Smooth muscle cell (in vitro differentiated cells): ENCODE results near the gene WDFY4. TPM values are rescaled to one million over a fixed set of nuclear protein-coding genes. Genes with fewer than 3 reads are reported as not detected.

Source experiments
- DNase-seq: peaks from one replicate; lab custom pipeline; 2025; ENCODE audit not compliant: unreplicated experiment; lab: John Stamatoyannopoulos, UW
- H2AFZ ChIP-seq: fragments of 200-600 bp; sonication (generic); 2 replicates; pipeline ENCODE4 v1.6.0; 2016; ENCODE audit warnings: antibody characterized with exemption, low read depth, mild to moderate bottlenecking
- H3F3A ChIP-seq: fragments of 200-600 bp; sonication (generic); 2 replicates; pipeline ENCODE4 v1.6.0; 2017; ENCODE audit warnings: antibody characterized with exemption, low read depth
- H3K27ac ChIP-seq: fragments of 200-600 bp; sonication (generic); 2 replicates; pipeline ENCODE4 v1.5.1; 2016; ENCODE audit warnings: low read depth, mild to moderate bottlenecking
- H3K27me3 ChIP-seq: fragments of 200-600 bp; sonication (generic); 2 replicates; pipeline ENCODE4 v1.6.1; 2016; ENCODE audit warnings: low read depth, mild to moderate bottlenecking
- H3K36me3 ChIP-seq: fragments of 200-600 bp; sonication (generic); 2 replicates; pipeline ENCODE4 v1.5.1; 2016; ENCODE audit warnings: low read depth
- H3K4me1 ChIP-seq: fragments of 200-600 bp; sonication (generic); 2 replicates; pipeline ENCODE4 v1.5.1; 2016; ENCODE audit warnings: low read depth
- H3K4me2 ChIP-seq: fragments of 200-600 bp; sonication (generic); 2 replicates; pipeline ENCODE4 v1.6.0; 2016; ENCODE audit warnings: mild to moderate bottlenecking
- H3K4me3 ChIP-seq: fragments of 200-600 bp; sonication (generic); 2 replicates; pipeline ENCODE4 v1.5.1; 2016; ENCODE audit warnings: mild to moderate bottlenecking
- H3K79me2 ChIP-seq: fragments of 200-600 bp; sonication (generic); 2 replicates; pipeline ENCODE4 v1.6.0; 2016; ENCODE audit warnings: low read depth, mild to moderate bottlenecking
- H3K9ac ChIP-seq: fragments of 200-600 bp; sonication (generic); 2 replicates; pipeline ENCODE4 v1.6.0; 2016; ENCODE audit warnings: low read depth
- H3K9me3 ChIP-seq: fragments of 200-600 bp; sonication (generic); replicated peaks from 2 replicates; pipeline ENCODE4 v1.5.1; 2016; ENCODE audit warnings: low read depth
- H4K20me1 ChIP-seq: fragments of 200-600 bp; sonication (generic); 2 replicates; pipeline ENCODE4 v1.6.0; 2016; ENCODE audit warnings: low read depth
- WGBS: methylation state at CpG from one replicate; pipeline ENCODE4 v1.1.7; 2016; ENCODE audit warnings: low lambda C conversion rate; 5-methylcytosine and 5-hydroxymethylcytosine counted together
- polyA plus RNA-seq: library from polyadenylated mRNA; unstranded; fragments of >200 nt; fragmentation: Nextera tagmentation; extraction: Ambion mirVana; gene quantifications from 2 replicates; pipeline ENCODE4 v1.2.1, GENCODE V29; 2016
- total RNA-seq: library from RNA; depleted of rRNA; stranded (reverse); fragments of >200 nt; gene quantifications from 2 replicates; pipeline ENCODE4 v1.2.3, GENCODE V29; 2014
- TF ChIP-seq, protein P1 (sequence below): fragments of 200-600 bp; sonication (generic); IDR thresholded peaks from 2 replicates; pipeline ENCODE4 v1.5.1; 2017; ENCODE audit warnings: borderline replicate concordance, mild to moderate bottlenecking, antibody characterized with exemption; ENCODE audit not compliant: insufficient read depth, poor library complexity, severe bottlenecking

WDFY4 gene
- total and polyA plus RNA-seq, 2 experiments from 2014 or later, result not detected

- Histone ChIP-seq H3K79me2 (no peaks in the 10 kb centered on the region), H3K27ac (no peak overlapping the region), H3K27me3 (peaks cover 1% of the 10 kb centered on the region), H2AFZ (no peak overlapping the region), H3K9me3 (no peaks in the 10 kb centered on the region), H3K9ac (no peak overlapping the region), H3K4me1 (no peaks in the 10 kb centered on the region), H3K4me2 (no peak overlapping the region), H3K4me3 (no peak overlapping the region), H3K36me3 (no peaks in the 10 kb centered on the region), H4K20me1 (no peaks in the 10 kb centered on the region), H3F3A (no peaks in the 10 kb centered on the region)
- 87% methylated on average over 2 of the region's 2 CpGs for WGBS
- TF ChIP-seq, protein P1, sequence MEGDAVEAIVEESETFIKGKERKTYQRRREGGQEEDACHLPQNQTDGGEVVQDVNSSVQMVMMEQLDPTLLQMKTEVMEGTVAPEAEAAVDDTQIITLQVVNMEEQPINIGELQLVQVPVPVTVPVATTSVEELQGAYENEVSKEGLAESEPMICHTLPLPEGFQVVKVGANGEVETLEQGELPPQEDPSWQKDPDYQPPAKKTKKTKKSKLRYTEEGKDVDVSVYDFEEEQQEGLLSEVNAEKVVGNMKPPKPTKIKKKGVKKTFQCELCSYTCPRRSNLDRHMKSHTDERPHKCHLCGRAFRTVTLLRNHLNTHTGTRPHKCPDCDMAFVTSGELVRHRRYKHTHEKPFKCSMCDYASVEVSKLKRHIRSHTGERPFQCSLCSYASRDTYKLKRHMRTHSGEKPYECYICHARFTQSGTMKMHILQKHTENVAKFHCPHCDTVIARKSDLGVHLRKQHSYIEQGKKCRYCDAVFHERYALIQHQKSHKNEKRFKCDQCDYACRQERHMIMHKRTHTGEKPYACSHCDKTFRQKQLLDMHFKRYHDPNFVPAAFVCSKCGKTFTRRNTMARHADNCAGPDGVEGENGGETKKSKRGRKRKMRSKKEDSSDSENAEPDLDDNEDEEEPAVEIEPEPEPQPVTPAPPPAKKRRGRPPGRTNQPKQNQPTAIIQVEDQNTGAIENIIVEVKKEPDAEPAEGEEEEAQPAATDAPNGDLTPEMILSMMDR, result no peak
- DNase-seq, result no peak
Measured at GRCh38 chr10:48677625-48678024, 7.0 kb upstream of the WDFY4 start.

DNA sequence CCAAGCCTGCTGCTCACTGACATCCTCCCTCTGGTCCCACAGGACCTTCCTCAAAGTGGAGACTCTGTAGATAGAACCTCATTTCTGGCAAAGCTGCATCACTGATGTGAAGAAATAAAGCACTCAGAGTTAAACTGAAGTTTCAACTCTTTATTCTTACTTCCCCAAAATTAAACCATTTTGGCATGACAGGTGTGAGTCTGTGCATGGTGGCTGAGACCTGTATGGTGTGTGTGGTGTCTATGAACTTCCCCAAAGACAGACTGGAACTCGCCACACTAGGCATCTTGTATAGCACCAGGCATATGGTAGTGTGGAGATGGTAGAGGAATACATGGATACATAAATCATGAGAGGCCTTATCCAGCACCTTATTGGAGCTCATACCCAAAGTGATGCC is 6.6 kb upstream of the WDFY4 start:
- TF ChIP-seq, protein P1, result no peak
- 83% methylated on average over 1 of the region's 1 CpG for WGBS
- H3K79me2 ChIP-seq, result no peaks in the 10 kb centered on the region
- H3K4me2 ChIP-seq, result no peak overlapping the region
- DNase-seq, result no peak
- H4K20me1 ChIP-seq, result no peaks in the 10 kb centered on the region
- H3K9me3 ChIP-seq, result no peaks in the 10 kb centered on the region
- H3K9ac ChIP-seq, result no peak overlapping the region
- no peak overlapping the region for H3K4me3 ChIP-seq
- no peaks in the 10 kb centered on the region for H3K36me3 ChIP-seq
- no peaks in the 10 kb centered on the region for H3K27me3 ChIP-seq
- no peak overlapping the region for H2AFZ ChIP-seq
- no peaks in the 10 kb centered on the region for H3F3A ChIP-seq
- H3K4me1 ChIP-seq, result no peaks in the 10 kb centered on the region
- H3K27ac ChIP-seq, result no peak overlapping the region

GRCh38 chr10:48681740-48682139 is 2.9 kb upstream of the WDFY4 start:
- no peak overlapping the region for H3K4me2 ChIP-seq
- no peaks in the 10 kb centered on the region for H3K4me1 ChIP-seq
- no peak overlapping the region for H2AFZ ChIP-seq
- WGBS, result 87% methylated on average over 3 of the region's 3 CpGs
- H3F3A ChIP-seq, result no peaks in the 10 kb centered on the region
- no peaks in the 10 kb centered on the region for H4K20me1 ChIP-seq
- no peak overlapping the region for H3K27ac ChIP-seq
- H3K79me2 ChIP-seq, result no peaks in the 10 kb centered on the region
- no peaks in the 10 kb centered on the region for H3K36me3 ChIP-seq
- no peaks in the 10 kb centered on the region for H3K27me3 ChIP-seq
- DNase-seq, result no peak
- H3K9me3 ChIP-seq, result no peaks in the 10 kb centered on the region
- TF ChIP-seq, protein P1, result no peak
- no peak overlapping the region for H3K9ac ChIP-seq
- H3K4me3 ChIP-seq, result no peak overlapping the region

DNA sequence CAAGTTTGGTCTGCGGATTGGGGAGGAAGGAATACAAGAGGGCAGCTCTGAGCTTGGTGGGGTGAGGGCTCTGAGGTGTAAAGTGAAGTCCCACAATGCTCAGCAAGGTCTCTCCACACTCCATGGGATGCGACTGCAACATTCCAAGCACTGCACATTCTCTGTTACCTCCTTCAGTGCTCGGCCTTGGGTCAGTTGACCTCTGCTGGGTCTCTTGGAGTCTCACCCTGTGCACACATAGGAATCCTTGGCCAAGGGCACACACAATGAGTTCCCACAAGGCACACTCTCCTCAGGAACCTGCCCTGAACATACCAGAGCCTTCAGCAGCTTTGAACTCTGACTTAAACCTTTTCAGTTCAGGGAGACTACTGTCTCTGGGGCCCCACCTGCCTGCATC is 2.4 kb upstream of the WDFY4 start:
- 89% methylated on average over 3 of the region's 3 CpGs for WGBS
- H2AFZ ChIP-seq, result no peak overlapping the region
- no peaks in the 10 kb centered on the region for H3K27me3 ChIP-seq
- H3K4me2 ChIP-seq, result no peak overlapping the region
- H3K27ac ChIP-seq, result no peak overlapping the region
- H3K36me3 ChIP-seq, result no peaks in the 10 kb centered on the region
- TF ChIP-seq, protein P1, result no peak
- H4K20me1 ChIP-seq, result no peaks in the 10 kb centered on the region
- H3K9me3 ChIP-seq, result no peaks in the 10 kb centered on the region
- no peaks in the 10 kb centered on the region for H3K79me2 ChIP-seq
- no peaks in the 10 kb centered on the region for H3F3A ChIP-seq
- H3K4me1 ChIP-seq, result no peaks in the 10 kb centered on the region
- H3K9ac ChIP-seq, result no peak overlapping the region
- H3K4me3 ChIP-seq, result no peak overlapping the region
- DNase-seq, result no peak
